ENCODE data around the gene CNOT2.

CNOT2 gene

DNA sequence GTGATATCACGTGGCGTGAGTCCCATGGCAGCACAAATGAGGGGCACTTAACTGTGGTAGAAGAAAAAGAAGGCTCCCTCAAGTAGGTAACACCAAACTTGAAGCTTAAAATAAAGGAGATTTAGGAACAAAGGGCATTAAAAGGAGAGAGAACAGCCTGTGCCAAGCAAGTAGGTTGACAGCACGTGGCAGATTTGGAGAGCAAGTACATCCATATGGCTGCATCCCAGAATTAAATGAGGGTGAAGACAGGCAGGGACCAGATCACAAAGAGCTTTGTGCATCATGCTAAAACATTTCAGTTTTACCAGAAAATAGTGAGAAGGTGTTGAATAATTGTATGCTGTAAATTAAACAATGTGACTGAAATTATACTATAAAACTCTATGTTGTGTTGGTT, 155.6 kb downstream of the CNOT2 start:
- H3K27ac Mint-ChIP-seq, result no peak overlapping the region
- no peaks in the 10 kb centered on the region for H3K36me3 Mint-ChIP-seq (ENCODE audit: insufficient read depth)
- H3K4me3 Mint-ChIP-seq, result no peak overlapping the region
- H3K27me3 Mint-ChIP-seq, result peaks cover 0 to 3% of the 10 kb centered on the region in 2 donors
- DNase-seq (no peak), ATAC-seq (replicated peaks) (no peak)
- H3K4me1 Mint-ChIP-seq (ENCODE audit: low read depth in 2 of 2), result no peaks in the 10 kb centered on the region
- H3K9me3 Mint-ChIP-seq, result no peaks in the 10 kb centered on the region

DNA sequence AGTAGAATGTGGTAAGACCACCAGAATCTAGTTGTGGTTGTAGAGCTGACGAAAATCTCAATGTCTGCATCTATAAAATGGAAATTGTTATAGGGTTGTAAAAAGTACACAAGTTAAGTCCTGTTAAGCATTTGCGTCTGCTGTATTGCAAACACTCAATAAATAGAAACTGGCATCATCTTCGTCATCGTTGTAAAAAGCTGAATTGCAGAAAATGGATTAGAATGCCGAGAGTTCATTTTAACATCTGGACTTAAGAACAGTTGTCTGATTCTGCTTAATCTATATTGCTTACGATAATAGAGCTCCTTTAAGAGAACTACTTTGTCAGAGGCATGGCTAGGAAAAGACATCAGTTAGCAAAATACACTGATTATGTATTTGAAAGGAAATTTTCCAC, 156.1 kb downstream of the CNOT2 start:
- H3K4me3 Mint-ChIP-seq, result no peak overlapping the region
- ATAC-seq (replicated peaks) (no peak), DNase-seq (no peak)
- no peaks in the 10 kb centered on the region for H3K4me1 Mint-ChIP-seq (ENCODE audit: low read depth in 2 of 2)
- H3K27ac Mint-ChIP-seq, result no peak overlapping the region
- no peaks in the 10 kb centered on the region for H3K36me3 Mint-ChIP-seq (ENCODE audit: insufficient read depth)
- H3K9me3 Mint-ChIP-seq, result no peaks in the 10 kb centered on the region
- peaks cover 0 to 6% of the 10 kb centered on the region in 2 donors for H3K27me3 Mint-ChIP-seq

DNA sequence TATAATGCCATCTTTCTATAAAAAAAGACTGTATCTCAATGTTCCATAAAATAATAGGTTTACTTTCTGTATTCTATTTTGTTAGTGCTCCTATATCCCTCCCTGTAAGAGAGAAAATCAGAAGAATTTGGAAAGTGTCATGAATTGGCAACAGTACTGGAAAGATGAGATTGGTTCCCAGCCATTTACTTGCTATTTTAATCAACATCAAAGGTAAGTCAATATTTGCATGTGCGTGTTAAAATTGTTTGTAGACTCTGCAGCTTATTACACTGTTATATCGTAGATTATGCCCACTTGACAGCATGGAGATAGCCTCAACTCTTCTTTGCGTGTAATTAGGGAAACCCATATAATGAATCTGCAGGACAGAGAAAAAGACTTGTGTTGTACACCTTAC, 156.9 kb downstream of the CNOT2 start:
- Mint-ChIP-seq H3K27me3 (peaks cover 0 to 12% of the 10 kb centered on the region in 2 donors), H3K4me3 (no peak overlapping the region), H3K36me3 (ENCODE audit: insufficient read depth) (no peaks in the 10 kb centered on the region), H3K27ac (no peak overlapping the region), H3K9me3 (no peaks in the 10 kb centered on the region), H3K4me1 (ENCODE audit: low read depth in 2 of 2) (no peaks in the 10 kb centered on the region)
- DNase-seq (no peak), ATAC-seq (replicated peaks) (no peak)

DNA sequence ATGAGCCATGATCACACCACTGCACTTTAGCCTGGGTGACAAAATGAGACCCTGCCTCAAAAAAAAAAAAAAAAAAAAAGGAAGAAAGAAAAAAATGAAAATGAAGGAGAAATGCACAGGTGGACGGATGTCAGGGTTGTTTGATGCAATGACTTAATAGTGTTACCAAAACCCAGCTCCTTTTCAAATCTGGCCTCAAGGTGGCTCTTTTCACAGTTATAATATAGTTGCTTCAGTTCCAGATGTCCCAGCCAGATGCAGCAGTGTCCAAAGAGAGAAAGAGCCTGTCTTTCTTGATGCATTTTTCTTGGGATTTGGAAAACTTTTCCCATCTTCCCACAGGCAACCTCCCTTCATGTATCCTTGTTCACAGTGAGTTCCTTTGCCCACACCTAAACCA, 159.4 kb downstream of the CNOT2 start:
- no peaks in the 10 kb centered on the region for H3K36me3 Mint-ChIP-seq (ENCODE audit: insufficient read depth)
- H3K27me3 Mint-ChIP-seq, result peaks cover 0 to 12% of the 10 kb centered on the region in 2 donors
- H3K4me3 Mint-ChIP-seq, result no peak overlapping the region
- ATAC-seq (replicated peaks), result no peak
- DNase-seq, result no peak
- no peak overlapping the region for H3K27ac Mint-ChIP-seq
- H3K4me1 Mint-ChIP-seq (ENCODE audit: low read depth in 2 of 2), result no peaks in the 10 kb centered on the region
- no peaks in the 10 kb centered on the region for H3K9me3 Mint-ChIP-seq

DNA sequence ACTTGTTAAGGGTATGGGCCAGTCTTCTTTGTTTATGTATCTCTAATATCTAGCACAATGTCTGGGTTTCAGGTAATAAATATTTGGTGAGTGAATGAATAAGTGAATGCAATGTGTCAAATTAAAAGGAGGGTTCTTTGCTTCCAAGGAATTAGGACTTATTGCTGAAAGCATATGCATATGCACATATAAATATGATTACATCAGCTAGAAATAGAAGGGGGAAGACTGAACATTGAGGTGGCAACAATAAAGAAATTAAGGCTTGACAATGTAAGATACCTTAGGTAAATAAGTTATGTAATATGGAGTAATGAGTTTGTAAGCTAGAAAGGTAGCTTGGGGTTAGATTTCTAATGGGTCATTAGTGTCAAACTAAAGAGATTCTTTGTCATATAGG, 160.6 kb downstream of the CNOT2 start:
- H3K27ac Mint-ChIP-seq, result no peak overlapping the region
- H3K4me1 Mint-ChIP-seq (ENCODE audit: low read depth in 2 of 2), result no peaks in the 10 kb centered on the region
- no peak for ATAC-seq (replicated peaks)
- H3K36me3 Mint-ChIP-seq (ENCODE audit: insufficient read depth), result no peaks in the 10 kb centered on the region
- H3K4me3 Mint-ChIP-seq, result no peak overlapping the region
- no peak for DNase-seq
- no peaks in the 10 kb centered on the region for H3K9me3 Mint-ChIP-seq
- peaks cover 0 to 12% of the 10 kb centered on the region in 2 donors for H3K27me3 Mint-ChIP-seq

Measured in effector memory CD8-positive, alpha-beta T cell (primary cell).